Heart left ventricle (tissue), 16 donors: ENCODE data around the gene PPP4R1. TPM values are rescaled to one million over a fixed set of nuclear protein-coding genes. Genes with fewer than 3 reads are reported as not detected.

ENCODE experiments used
- ATAC-seq, 4 donors: fragments of 200-7000 bp; cut with Tn5 transposase; one replicate each; pipeline ENCODE4 v1.9.1; 2020 to 2022; ENCODE audit warnings: moderate library complexity in 4 of 4, mild to moderate bottlenecking in 3 of 4, moderate number of reproducible peaks in 1 of 4
- DNase-seq, 5 donors: peaks; one replicate each; pipeline ENCODE4 v3.0.0-alpha.2; 2020
- H3K27ac ChIP-seq, 12 donors: fragments of 200-600 bp; sonication (generic) in 4 of 12; one replicate each; pipeline versions ENCODE4 v1.5.0 to v1.8.0; 2016 to 2022; ENCODE audit warnings: mild to moderate bottlenecking in 2 of 12
- H3K27me3 ChIP-seq, 9 donors: fragments of 200-600 bp; sonication (generic) in 2 of 9; one replicate each; pipeline versions ENCODE4 v1.5.1 to v1.8.0; 2016 to 2022; ENCODE audit warnings: mild to moderate bottlenecking in 3 of 9
- H3K36me3 ChIP-seq, 9 donors: fragments of 200-600 bp; sonication (generic) in 2 of 9; one replicate each; pipeline versions ENCODE4 v1.5.0 to v1.8.0; 2018 to 2022; ENCODE audit warnings: mild to moderate bottlenecking in 2 of 9
- H3K4me1 ChIP-seq, 12 donors: fragments of 200-600 bp; sonication (generic) in 4 of 12; one replicate each; pipeline versions ENCODE4 v1.5.0 to v1.8.0; 2016 to 2022; ENCODE audit warnings: mild to moderate bottlenecking in 3 of 12
- H3K4me3 ChIP-seq, 12 donors: fragments of 200-600 bp; sonication (generic) in 4 of 12; one replicate each; pipeline versions ENCODE4 v1.5.0 to v1.8.0; 2017 to 2022; ENCODE audit warnings: mild to moderate bottlenecking in 9 of 12, moderate library complexity in 4 of 12
- H3K9me3 ChIP-seq, 12 donors: fragments of 200-600 bp; sonication (generic) in 4 of 12; one replicate each; pipeline versions ENCODE4 v1.5.0 to v1.8.0; 2016 to 2022; ENCODE audit warnings: mild to moderate bottlenecking in 1 of 12
- CTCF ChIP-seq, 12 donors: fragments of 200-600 bp; sonication (generic) in 4 of 12; IDR thresholded peaks; one replicate each; pipeline versions ENCODE4 v1.5.0 to v1.8.0; 2018 to 2022; ENCODE audit warnings: antibody characterized with exemption in 12 of 12, mild to moderate bottlenecking in 5 of 12
- POLR2A ChIP-seq, 2 donors: fragments of 450-650 bp; IDR thresholded peaks; one replicate each; pipeline ENCODE4 v1.6.1; 2017; ENCODE audit warnings: antibody characterized with exemption in 2 of 2, mild to moderate bottlenecking in 2 of 2, moderate library complexity in 2 of 2
- WGBS, 4 donors: extraction: QIAGEN DNeasy Blood & Tissue Kit in 2 of 4; methylation state at CpG; one replicate each; pipeline versions ENCODE4 v1.1.5 to v1.1.7; 2013 to 2018; 5-methylcytosine and 5-hydroxymethylcytosine counted together
- intact Hi-C, 10 donors: fragments of 100-400 bp; cut with DNase I; formaldehyde crosslinking; loops; one replicate each; pipeline versions ENCODE4 v1.11.1 to v1.14.2; 2022
- polyA plus RNA-seq, 2 donors: library from polyadenylated mRNA; stranded (reverse); fragments of 200-250 nt; gene quantifications; one replicate each; pipeline ENCODE4 v1.2.3, GENCODE V29; 2013
- total RNA-seq, 9 donors: library from RNA; depleted of rRNA in 2 of 9; stranded (reverse); fragments of >200 nt in 2 of 9; fragmentation: NEBNext Ultra II Directional in 3 of 9; extraction: Animal tissue kit (Norgen Biotek cat#: 25700) in 3 of 9; gene quantifications; one replicate each; pipeline versions ENCODE4 v1.1.0 to v1.2.4, GENCODE V29; 2016 to 2023
- donor health status: ischemic (EF 13 %, LVEDD 7.1; RV severe dilation, severe dysfunction).
- donor health status: healthy with polysubstance abuse.
- donor health status: DM: no; HTN: yes; CAD: no.
- donor health status: DM: no; HTN: no; CAD: no.
- donor health status: ischemic (EF 25% LVEDD 6.9; RV normal size, moderate dysfunction).
- donor health status: ischemic (EF 25% LVEDD 5.7; RV mildly dilated, moderate dysfunction).
- donor health status: healthy.
- donor health status: DM: yes; HTN: yes; CAD: no.
- donor health status: ischemic (EF 35%, LVEDD 5.7; RV mildly dilated, moderate dysfunction).
- donor health status: nonischemic (EF 11% LVEDD 7.7; RV severe dilation, severe dysfunction).
- donor health status: DM: yes; HTN: yes; CAD: no.
- donor health status: PGD.
- donor health status: ischemic (EF 29% LVEDD 5.4; RV normal size, mild dysfunction).
- donor health status: nonischemic (EF 23%, LVEDD 6.1; RV moderate dilation, normal function).

Gene PPP4R1
- total and polyA plus RNA-seq, 11 donors = 13.9 to 81.3 (median 59.8) TPM

- 56 to 77% (median 73%) methylated on average over 2 of the region's 2 CpGs for WGBS, 4 donors
- TF ChIP-seq CTCF (IDR thresholded peaks at IDR 0.05) = no peak
- no peak for TF ChIP-seq POLR2A (IDR thresholded peaks at IDR 0.05)
- ATAC-seq (no peak), DNase-seq (no peak)
- H3K27me3 ChIP-seq = no peaks in the 10 kb centered on the region
- peaks cover 0 to 3% (median under 1%) of the 10 kb centered on the region in 12 donors for H3K9me3 ChIP-seq
- intact Hi-C loops = loop anchor here in 1 of 10 donors (10.0 kb wide), 1 partner anchor 234 kb away; no protein-coding TSS in a partner anchor
- peaks cover 0 to 8% (median 6%) of the 10 kb centered on the region in 9 donors for H3K36me3 ChIP-seq
- no peak overlapping the region for H3K27ac ChIP-seq
- peaks cover 0 to 21% (median 7%) of the 10 kb centered on the region in 12 donors for H3K4me1 ChIP-seq
- H3K4me3 ChIP-seq = no peak overlapping the region
These were observed 105.8 kb downstream of the PPP4R1 start for GRCh38 chr18:9508446-9509025.

DNA sequence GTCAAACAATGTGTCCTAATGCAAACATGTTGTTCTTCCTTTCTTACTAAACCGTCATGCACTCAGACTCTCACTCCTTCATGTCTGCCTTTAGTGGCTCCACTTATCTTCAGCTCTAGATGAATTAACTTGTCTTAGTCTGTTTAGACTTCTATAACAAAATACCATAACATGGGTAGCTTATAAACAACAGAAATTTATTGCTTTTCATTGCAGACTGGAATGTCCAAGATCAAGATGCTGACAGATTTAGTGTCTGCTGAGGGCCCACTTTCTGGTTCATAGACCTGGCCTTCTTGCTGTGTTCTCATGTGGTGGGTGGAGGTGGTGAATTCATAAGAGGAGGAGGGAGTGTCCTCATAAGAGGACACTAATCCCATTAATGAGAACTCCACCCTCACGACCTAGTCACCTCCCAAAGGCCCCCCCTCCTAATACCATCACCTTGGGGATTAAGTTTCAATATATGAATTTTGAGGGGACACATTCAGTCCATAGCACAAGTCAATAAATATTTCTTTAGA, 106.7 kb downstream of the PPP4R1 start:
- WGBS, 4 donors = 74 to 83% (median 80%) methylated on average over 2 of the region's 2 CpGs
- ATAC-seq = no peak
- Histone ChIP-seq H3K27ac (no peak overlapping the region), H3K27me3 (no peaks in the 10 kb centered on the region), H3K4me1 (peaks cover 0 to 21% (median 7%) of the 10 kb centered on the region in 12 donors), H3K4me3 (no peak overlapping the region), H3K9me3 (peaks cover 0 to 12% (median 8%) of the 10 kb centered on the region in 12 donors), H3K36me3 (no peaks in the 10 kb centered on the region)
- TF ChIP-seq POLR2A (IDR thresholded peaks at IDR 0.05) = no peak
- no peak for TF ChIP-seq CTCF (IDR thresholded peaks at IDR 0.05)
- no peak for DNase-seq
- intact Hi-C loops = loop anchor here in 1 of 10 donors (10.0 kb wide), 1 partner anchor 233 kb away; no protein-coding TSS in a partner anchor

DNA sequence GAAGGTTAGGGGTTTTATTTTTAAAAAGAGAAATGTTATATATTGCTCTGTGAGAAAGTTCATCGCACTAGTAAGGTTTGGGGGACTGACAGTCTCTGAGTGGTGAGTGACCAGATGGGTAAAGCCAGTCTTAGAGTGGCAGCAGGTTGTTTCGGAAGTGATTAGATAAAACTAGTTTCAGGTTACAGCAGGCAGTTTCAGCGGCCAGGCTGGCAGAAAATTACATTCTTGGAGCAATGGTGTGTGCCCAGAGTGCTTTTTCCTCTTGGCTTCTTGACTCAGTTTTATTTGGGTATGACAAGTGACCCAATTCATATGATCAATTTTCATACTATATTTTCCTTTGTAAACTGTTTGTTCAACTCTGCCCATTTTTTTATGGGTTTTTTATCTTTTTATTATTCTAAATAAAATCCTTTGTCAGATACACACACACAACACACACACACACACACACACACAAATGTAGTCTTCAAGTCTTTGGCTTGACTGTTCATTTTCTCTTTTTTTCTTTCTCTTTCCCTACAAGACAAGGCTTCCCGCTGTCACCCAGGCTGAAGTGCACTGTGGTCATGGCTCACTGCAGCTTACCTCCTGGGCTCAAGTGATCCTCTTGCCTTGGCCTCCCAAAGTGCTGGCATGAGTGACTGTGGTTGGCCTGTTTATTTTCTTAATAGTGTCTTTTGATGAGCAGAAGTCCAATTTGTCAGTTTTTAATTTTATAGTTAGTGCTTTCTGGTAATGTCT, 108.1 kb downstream of the PPP4R1 start:
- intact Hi-C loops = loop anchor here in 1 of 10 donors (10.0 kb wide), 1 partner anchor 231 kb away; no protein-coding TSS in a partner anchor
- H3K27ac ChIP-seq = no peak overlapping the region
- TF ChIP-seq POLR2A (IDR thresholded peaks at IDR 0.05) (no peak), CTCF (IDR thresholded peaks at IDR 0.05) (no peak)
- DNase-seq = peak in 2 of 5 donors; percentile 17 to 36
- H3K4me1 ChIP-seq = peaks cover 0 to 21% (median 7%) of the 10 kb centered on the region in 12 donors
- 41 to 58% (median 54%) methylated on average over 4 of the region's 4 CpGs for WGBS, 4 donors
- peak; percentile 65 to 79 (median 78) for ATAC-seq
- H3K4me3 ChIP-seq = no peak overlapping the region
- H3K36me3 ChIP-seq = no peaks in the 10 kb centered on the region
- peaks cover 0 to 20% (median 12%) of the 10 kb centered on the region in 12 donors for H3K9me3 ChIP-seq
- H3K27me3 ChIP-seq = no peaks in the 10 kb centered on the region

Other genes with a start within 250 kb of the PPP4R1 start
- gene RALBP1, start 139.0 kb downstream of the PPP4R1 start, total RNA-seq = 10 to 100 TPM; 36.9 to 91.1 (median 50.3) TPM
- 10 to 100 TPM; 20.9 to 46.9 TPM for gene RALBP1, start 139.0 kb downstream of the PPP4R1 start, polyA plus RNA-seq
- 10 to 100 TPM in 8 of 9 donors, 1 to 10 TPM in 1; 8.6 to 67.7 (median 15.4) TPM for gene RAB31, start 93.7 kb upstream of the PPP4R1 start, total RNA-seq
- gene RAB31, start 93.7 kb upstream of the PPP4R1 start, polyA plus RNA-seq = 1 to 10 TPM; 3.2 to 9.4 TPM